Measurements from ENCODE around the gene SPAG6.

SPAG6 gene

GRCh38 chr10:22335173-22335933, 9.9 kb upstream of the SPAG6 start:
- H3K36me3 ChIP-seq (ENCODE audit: insufficient read depth, low read depth, low read length) = no peaks in the 10 kb centered on the region
- no peak overlapping the region for H3K27ac ChIP-seq (ENCODE audit: low read length)
- H3K9me3 ChIP-seq (ENCODE audit: insufficient read depth, low read depth, low read length) = peaks cover 3% of the 10 kb centered on the region; the same call in 1 of the 2 replicates
- peaks cover 100% of the 10 kb centered on the region for H3K27me3 ChIP-seq (ENCODE audit: insufficient read depth, low read length)
- H3K4me1 ChIP-seq (ENCODE audit: insufficient read depth, low read length) = no peaks in the 10 kb centered on the region; the same call in 1 of the 2 replicates
- H3K4me3 ChIP-seq (ENCODE audit: low read length) = peak overlapping the region; percentile 51; the same call in 1 of the 2 replicates
- H3K9ac ChIP-seq (ENCODE audit: low read depth, low read length) = no peak overlapping the region

- Histone ChIP-seq H3K4me3 (ENCODE audit: low read length) (no peak overlapping the region), H3K9me3 (ENCODE audit: insufficient read depth, low read depth, low read length) (no peaks in the 10 kb centered on the region; the same call in 1 of the 2 replicates), H3K9ac (ENCODE audit: low read depth, low read length) (no peak overlapping the region), H3K27me3 (ENCODE audit: insufficient read depth, low read length) (peaks cover 100% of the 10 kb centered on the region), H3K27ac (ENCODE audit: low read length) (no peak overlapping the region), H3K36me3 (ENCODE audit: insufficient read depth, low read depth, low read length) (no peaks in the 10 kb centered on the region), H3K4me1 (ENCODE audit: insufficient read depth, low read length) (no peaks in the 10 kb centered on the region; the same call in 1 of the 2 replicates)
Measured at GRCh38 chr10:22338185-22338900, 7.0 kb upstream of the SPAG6 start.

- no peak overlapping the region for H3K4me3 ChIP-seq (ENCODE audit: low read length)
- H3K27me3 ChIP-seq (ENCODE audit: insufficient read depth, low read length) = peaks cover 100% of the 10 kb centered on the region
- no peak overlapping the region for H3K9ac ChIP-seq (ENCODE audit: low read depth, low read length)
- H3K27ac ChIP-seq (ENCODE audit: low read length) = no peak overlapping the region
- no peaks in the 10 kb centered on the region; the same call in 1 of the 2 replicates for H3K4me1 ChIP-seq (ENCODE audit: insufficient read depth, low read length)
- no peaks in the 10 kb centered on the region; the same call in 1 of the 2 replicates for H3K9me3 ChIP-seq (ENCODE audit: insufficient read depth, low read depth, low read length)
- H3K36me3 ChIP-seq (ENCODE audit: insufficient read depth, low read depth, low read length) = no peaks in the 10 kb centered on the region
Measured at GRCh38 chr10:22338931-22339330, 6.4 kb upstream of the SPAG6 start.

DNA sequence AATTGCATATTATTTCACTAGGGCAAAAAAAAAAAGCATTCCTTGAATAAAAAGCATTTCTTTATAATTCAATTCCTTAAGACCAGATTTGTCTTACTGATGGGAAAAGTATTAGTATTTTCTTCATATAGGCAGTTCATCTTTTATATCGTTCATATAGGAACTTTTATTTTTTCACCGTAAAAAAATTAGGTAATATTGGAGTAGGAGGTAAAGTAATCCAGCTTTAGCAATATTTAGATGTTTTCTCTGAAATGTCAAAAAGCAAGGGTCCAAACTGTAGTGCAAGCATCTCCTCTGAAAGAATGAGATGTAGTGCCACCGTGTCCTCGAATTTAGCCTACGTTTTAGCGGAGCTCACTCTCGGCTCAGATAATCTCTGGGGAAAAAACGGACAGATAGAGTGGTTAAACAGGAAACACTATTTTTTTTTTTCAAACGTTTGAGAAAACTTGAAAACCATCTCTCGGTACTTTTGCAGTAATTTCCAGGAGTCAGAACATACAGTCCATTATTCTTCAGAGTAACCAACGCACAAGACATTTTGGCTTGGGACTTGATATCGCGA, 5.5 kb upstream of the SPAG6 start:
- H3K4me1 ChIP-seq (ENCODE audit: insufficient read depth, low read length) = peaks cover 2% of the 10 kb centered on the region
- H3K36me3 ChIP-seq (ENCODE audit: insufficient read depth, low read depth, low read length) = no peaks in the 10 kb centered on the region
- peaks cover 100% of the 10 kb centered on the region for H3K27me3 ChIP-seq (ENCODE audit: insufficient read depth, low read length)
- no peak overlapping the region for H3K27ac ChIP-seq (ENCODE audit: low read length)
- H3K9ac ChIP-seq (ENCODE audit: low read depth, low read length) = no peak overlapping the region
- H3K9me3 ChIP-seq (ENCODE audit: insufficient read depth, low read depth, low read length) = no peaks in the 10 kb centered on the region
- H3K4me3 ChIP-seq (ENCODE audit: low read length) = peak overlapping the region; percentile 63

GRCh38 chr10:22340329-22341189, 4.7 kb upstream of the SPAG6 start:
- H3K36me3 ChIP-seq (ENCODE audit: insufficient read depth, low read depth, low read length) = no peaks in the 10 kb centered on the region
- no peak overlapping the region for H3K9ac ChIP-seq (ENCODE audit: low read depth, low read length)
- H3K9me3 ChIP-seq (ENCODE audit: insufficient read depth, low read depth, low read length) = no peaks in the 10 kb centered on the region
- H3K4me3 ChIP-seq (ENCODE audit: low read length) = peak overlapping the region; percentile 63
- H3K4me1 ChIP-seq (ENCODE audit: insufficient read depth, low read length) = peaks cover 2% of the 10 kb centered on the region
- no peak overlapping the region for H3K27ac ChIP-seq (ENCODE audit: low read length)
- H3K27me3 ChIP-seq (ENCODE audit: insufficient read depth, low read length) = peaks cover 100% of the 10 kb centered on the region

- H3K27ac ChIP-seq (ENCODE audit: low read length) = no peak overlapping the region
- no peaks in the 10 kb centered on the region for H3K36me3 ChIP-seq (ENCODE audit: insufficient read depth, low read depth, low read length)
- H3K9me3 ChIP-seq (ENCODE audit: insufficient read depth, low read depth, low read length) = no peaks in the 10 kb centered on the region
- no peak overlapping the region for H3K9ac ChIP-seq (ENCODE audit: low read depth, low read length)
- H3K4me3 ChIP-seq (ENCODE audit: low read length) = peak overlapping the region; percentile 63; the same call in 1 of the 2 replicates
- peaks cover 100% of the 10 kb centered on the region for H3K27me3 ChIP-seq (ENCODE audit: insufficient read depth, low read length)
- peaks cover 2% of the 10 kb centered on the region for H3K4me1 ChIP-seq (ENCODE audit: insufficient read depth, low read length)
Measured at GRCh38 chr10:22341190-22341925, 3.9 kb upstream of the SPAG6 start.

DNA sequence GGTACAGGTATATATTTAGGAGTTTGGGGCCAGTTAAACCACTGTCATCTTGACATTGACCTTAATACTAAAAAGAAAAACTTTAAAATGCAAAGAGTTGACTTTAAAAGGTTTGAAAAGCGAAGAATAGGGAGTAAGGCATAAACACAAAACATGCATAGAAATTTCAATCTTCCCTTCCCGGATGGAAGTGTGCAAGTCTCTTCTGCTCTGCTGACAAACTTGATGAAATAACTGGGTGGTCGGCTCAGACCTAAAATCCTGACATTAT, 3.4 kb upstream of the SPAG6 start:
- no peak overlapping the region for H3K4me3 ChIP-seq (ENCODE audit: low read length)
- H3K4me1 ChIP-seq (ENCODE audit: insufficient read depth, low read length) = peaks cover 2% of the 10 kb centered on the region
- no peak overlapping the region for H3K27ac ChIP-seq (ENCODE audit: low read length)
- H3K9me3 ChIP-seq (ENCODE audit: insufficient read depth, low read depth, low read length) = no peaks in the 10 kb centered on the region
- no peaks in the 10 kb centered on the region for H3K36me3 ChIP-seq (ENCODE audit: insufficient read depth, low read depth, low read length)
- H3K9ac ChIP-seq (ENCODE audit: low read depth, low read length) = no peak overlapping the region
- H3K27me3 ChIP-seq (ENCODE audit: insufficient read depth, low read length) = peaks cover 100% of the 10 kb centered on the region

GRCh38 chr10:22342421-22342820, 2.9 kb upstream of the SPAG6 start:
- Histone ChIP-seq H3K36me3 (ENCODE audit: insufficient read depth, low read depth, low read length) (no peaks in the 10 kb centered on the region), H3K9me3 (ENCODE audit: insufficient read depth, low read depth, low read length) (no peaks in the 10 kb centered on the region), H3K9ac (ENCODE audit: low read depth, low read length) (no peak overlapping the region), H3K4me1 (ENCODE audit: insufficient read depth, low read length) (peaks cover 2% of the 10 kb centered on the region), H3K27me3 (ENCODE audit: insufficient read depth, low read length) (peaks cover 100% of the 10 kb centered on the region), H3K4me3 (ENCODE audit: low read length) (no peak overlapping the region), H3K27ac (ENCODE audit: low read length) (no peak overlapping the region)

GRCh38 chr10:22343731-22344130, 1.6 kb upstream of the SPAG6 start:
- no peak overlapping the region for H3K9ac ChIP-seq (ENCODE audit: low read depth, low read length)
- no peak overlapping the region for H3K27ac ChIP-seq (ENCODE audit: low read length)
- H3K36me3 ChIP-seq (ENCODE audit: insufficient read depth, low read depth, low read length) = no peaks in the 10 kb centered on the region
- H3K27me3 ChIP-seq (ENCODE audit: insufficient read depth, low read length) = peaks cover 100% of the 10 kb centered on the region
- no peak overlapping the region for H3K4me3 ChIP-seq (ENCODE audit: low read length)
- H3K4me1 ChIP-seq (ENCODE audit: insufficient read depth, low read length) = peaks cover 2% of the 10 kb centered on the region
- no peaks in the 10 kb centered on the region for H3K9me3 ChIP-seq (ENCODE audit: insufficient read depth, low read depth, low read length)

- H3K4me3 ChIP-seq (ENCODE audit: low read length) = no peak overlapping the region
- H3K9ac ChIP-seq (ENCODE audit: low read depth, low read length) = no peak overlapping the region
- H3K9me3 ChIP-seq (ENCODE audit: insufficient read depth, low read depth, low read length) = no peaks in the 10 kb centered on the region
- peaks cover 2% of the 10 kb centered on the region for H3K4me1 ChIP-seq (ENCODE audit: insufficient read depth, low read length)
- peaks cover 98% of the 10 kb centered on the region for H3K27me3 ChIP-seq (ENCODE audit: insufficient read depth, low read length)
- H3K27ac ChIP-seq (ENCODE audit: low read length) = no peak overlapping the region
- no peaks in the 10 kb centered on the region for H3K36me3 ChIP-seq (ENCODE audit: insufficient read depth, low read depth, low read length)
Measured at GRCh38 chr10:22344249-22344648, 1.0 kb upstream of the SPAG6 start.

All from iPS-20b (cell line).